ENCODE measurements around the gene BCL6.

- TF ChIP-seq NFYB (CRISPR knock-in tag; conservative IDR thresholded peaks at IDR 0.05; ENCODE audit: low read depth) (no peak), SP1 (CRISPR knock-in tag; conservative IDR thresholded peaks at IDR 0.05) (no peak), NR1H2 (CRISPR knock-in tag; IDR thresholded peaks at IDR 0.05) (no peak), CTCF (IDR thresholded peaks at IDR 0.05) (no peak), MXD4 (CRISPR knock-in tag; IDR thresholded peaks at IDR 0.05; ENCODE audit: borderline replicate concordance) (no peak), E2F1 (CRISPR knock-in tag; IDR thresholded peaks at IDR 0.05) (no peak), ZNF423 (CRISPR knock-in tag; IDR thresholded peaks at IDR 0.05) (no peak), CBFB (CRISPR knock-in tag; IDR thresholded peaks at IDR 0.05; ENCODE audit: low read depth) (no peak), ELF4 (CRISPR knock-in tag; IDR thresholded peaks at IDR 0.05; ENCODE audit: low read depth) (no peak), TCF7 (CRISPR knock-in tag; IDR thresholded peaks at IDR 0.05; ENCODE audit: low read depth) (no peak), IRF2 (CRISPR knock-in tag; IDR thresholded peaks at IDR 0.05; ENCODE audit: borderline replicate concordance, low read depth) (no peak)
These were observed 15.7 kb downstream of the BCL6 start for GRCh38 chr3:187729598-187729997.

Data from WTC11 (cell line).